Measurements from ENCODE around the gene IRAK2. TPM values are rescaled to one million over a fixed set of nuclear protein-coding genes. Genes with fewer than 3 reads are reported as not detected.
A peak's percentile ranks its signal among the peaks of the same experiment; 100 is the strongest.

The IRAK2 gene
- total RNA-seq, 1 donor from 2014 or later = 4.7 TPM

- DNase-seq (ENCODE audit: low spot score) = peak; percentile 67
These were observed 114.9 kb downstream of the IRAK2 start for GRCh38 chr3:10279384-10280176.

DNA sequence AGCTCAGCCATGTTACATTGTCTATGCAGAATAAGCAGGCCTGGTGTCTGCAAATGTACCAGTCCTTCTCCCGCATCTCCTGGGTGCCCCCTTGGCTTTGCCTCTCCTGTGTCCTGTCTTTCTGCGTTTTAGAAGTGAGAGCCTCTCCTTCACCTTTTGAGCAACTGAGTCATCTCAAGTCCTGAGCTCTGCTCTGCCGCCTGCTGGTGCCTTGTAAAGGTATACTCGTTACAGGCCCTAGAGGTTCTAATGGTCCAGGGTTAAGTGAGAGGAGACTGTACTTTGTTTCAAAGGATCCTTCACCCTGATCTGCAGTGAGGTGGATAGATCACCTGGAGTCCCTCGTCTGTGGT, 115.4 kb downstream of the IRAK2 start:
- no peak for DNase-seq (ENCODE audit: low spot score)

- DNase-seq (ENCODE audit: low spot score) = peak; percentile 55
These were observed 115.9 kb downstream of the IRAK2 start for GRCh38 chr3:10280571-10280970.

- DNase-seq (ENCODE audit: low spot score) = no peak
These were observed 117.2 kb downstream of the IRAK2 start for GRCh38 chr3:10281951-10282350.

GRCh38 chr3:10283638-10284037, 118.9 kb downstream of the IRAK2 start:
- peak; percentile 35 for DNase-seq (ENCODE audit: low spot score)

- peak; percentile 49 for DNase-seq (ENCODE audit: low spot score)
These were observed 119.8 kb downstream of the IRAK2 start for GRCh38 chr3:10284496-10284895.

DNA sequence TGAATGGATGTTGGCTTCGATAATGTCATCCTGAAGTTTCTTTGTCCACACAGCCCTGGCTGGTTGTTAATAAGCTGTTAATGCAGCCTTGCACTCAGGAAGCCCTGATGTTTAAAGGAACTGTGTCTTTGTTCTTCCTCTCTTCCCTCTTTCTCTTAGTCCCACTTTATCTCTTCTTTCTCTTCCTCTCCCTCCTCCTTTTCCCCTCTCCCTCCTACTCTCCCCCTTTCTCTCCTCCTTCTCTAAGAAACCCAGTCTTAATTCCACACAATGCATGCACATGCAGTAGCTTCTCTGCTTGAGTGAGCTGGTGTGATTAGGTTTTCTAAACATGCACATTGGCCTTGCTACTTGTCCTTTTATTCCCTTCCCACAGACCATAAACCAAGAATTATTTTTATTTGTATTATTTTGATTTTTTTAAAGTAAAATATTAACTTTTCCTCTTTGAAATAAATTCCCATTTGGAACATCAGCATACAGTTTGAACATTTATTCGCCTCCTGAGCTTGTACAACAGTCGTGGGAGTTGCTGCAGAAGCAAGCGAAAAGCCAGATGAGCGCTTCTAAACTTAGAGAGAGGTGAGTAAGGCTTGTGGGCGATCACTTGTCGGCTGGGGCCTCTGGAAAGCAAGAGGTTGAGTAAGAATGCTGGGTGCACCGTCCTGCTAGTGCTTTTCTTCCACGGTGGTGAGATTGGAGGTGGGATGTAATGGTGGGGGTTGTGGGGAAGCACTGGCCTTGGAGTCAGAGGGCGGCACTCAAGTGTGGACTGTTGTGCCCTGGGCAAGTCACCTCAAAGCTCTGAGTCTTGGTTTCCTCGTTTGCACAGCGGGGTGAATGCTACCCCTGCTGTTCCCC, 120.8 kb downstream of the IRAK2 start:
- DNase-seq (ENCODE audit: low spot score) = peak; percentile 47

GRCh38 chr3:10286133-10286524, 121.4 kb downstream of the IRAK2 start:
- no peak for DNase-seq (ENCODE audit: low spot score)

- DNase-seq (ENCODE audit: low spot score) = peak; percentile 60
These were observed 122.0 kb downstream of the IRAK2 start for GRCh38 chr3:10286596-10287295.

GRCh38 chr3:10287936-10288574, 123.3 kb downstream of the IRAK2 start:
- DNase-seq (ENCODE audit: low spot score) = no peak

DNA sequence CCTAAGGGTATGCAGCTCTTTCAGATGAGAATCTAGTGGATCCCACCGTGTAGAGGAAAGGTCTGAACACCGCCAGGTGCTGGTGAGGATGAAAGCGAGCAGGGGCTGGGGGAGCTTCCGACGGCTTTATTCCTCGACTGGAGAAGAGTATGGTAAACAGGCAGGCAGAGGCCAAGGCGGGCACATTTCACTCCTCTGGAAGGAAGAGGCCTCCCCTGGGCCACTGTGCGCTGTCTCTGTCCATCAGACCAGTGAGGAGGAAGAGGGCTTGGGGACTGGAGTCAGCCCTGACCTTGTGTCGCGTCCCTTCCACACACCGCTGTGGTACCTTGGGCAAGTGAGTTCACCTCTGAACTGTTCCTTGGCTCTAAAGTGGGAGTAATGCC, 123.8 kb downstream of the IRAK2 start:
- peak; percentile 78 for DNase-seq (ENCODE audit: low spot score)

- peak; percentile 33 for DNase-seq (ENCODE audit: low spot score)
These were observed 124.4 kb downstream of the IRAK2 start for GRCh38 chr3:10289077-10289476.

DNA sequence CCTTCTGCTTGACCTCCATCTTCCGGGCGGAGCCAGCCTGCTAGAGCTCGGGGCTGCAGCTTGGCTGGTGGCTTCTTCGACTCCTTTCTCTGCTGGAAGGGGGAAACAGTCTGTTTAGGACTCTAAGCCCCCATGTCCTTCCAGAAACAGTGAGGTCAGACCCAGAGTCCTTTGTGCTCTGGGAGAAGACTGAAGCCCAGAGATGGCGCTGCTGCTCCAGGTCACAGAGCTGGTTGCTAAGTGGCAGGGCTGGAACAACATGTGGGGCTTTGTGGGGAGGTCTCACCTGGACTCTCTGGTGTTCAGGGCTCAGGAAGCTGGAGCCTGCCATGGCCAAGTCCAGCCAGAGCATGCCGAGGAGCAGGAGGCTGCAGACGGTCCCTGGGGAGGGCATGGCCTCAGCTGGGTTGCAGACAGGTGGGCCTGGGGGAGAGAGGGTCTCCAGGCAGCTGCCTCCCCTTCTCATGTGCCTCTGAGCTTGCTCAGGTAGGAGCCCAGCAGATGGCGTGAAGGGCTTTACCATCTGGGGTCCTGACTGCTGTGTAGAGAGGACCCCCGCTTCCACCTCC, 125.2 kb downstream of the IRAK2 start:
- DNase-seq (ENCODE audit: low spot score) = peak; percentile 67

- DNase-seq (ENCODE audit: low spot score) = no peak
These were observed 125.9 kb downstream of the IRAK2 start for GRCh38 chr3:10290481-10291176.

- DNase-seq (ENCODE audit: low spot score) = peak; percentile 43
These were observed 126.9 kb downstream of the IRAK2 start for GRCh38 chr3:10291641-10292040.

DNA sequence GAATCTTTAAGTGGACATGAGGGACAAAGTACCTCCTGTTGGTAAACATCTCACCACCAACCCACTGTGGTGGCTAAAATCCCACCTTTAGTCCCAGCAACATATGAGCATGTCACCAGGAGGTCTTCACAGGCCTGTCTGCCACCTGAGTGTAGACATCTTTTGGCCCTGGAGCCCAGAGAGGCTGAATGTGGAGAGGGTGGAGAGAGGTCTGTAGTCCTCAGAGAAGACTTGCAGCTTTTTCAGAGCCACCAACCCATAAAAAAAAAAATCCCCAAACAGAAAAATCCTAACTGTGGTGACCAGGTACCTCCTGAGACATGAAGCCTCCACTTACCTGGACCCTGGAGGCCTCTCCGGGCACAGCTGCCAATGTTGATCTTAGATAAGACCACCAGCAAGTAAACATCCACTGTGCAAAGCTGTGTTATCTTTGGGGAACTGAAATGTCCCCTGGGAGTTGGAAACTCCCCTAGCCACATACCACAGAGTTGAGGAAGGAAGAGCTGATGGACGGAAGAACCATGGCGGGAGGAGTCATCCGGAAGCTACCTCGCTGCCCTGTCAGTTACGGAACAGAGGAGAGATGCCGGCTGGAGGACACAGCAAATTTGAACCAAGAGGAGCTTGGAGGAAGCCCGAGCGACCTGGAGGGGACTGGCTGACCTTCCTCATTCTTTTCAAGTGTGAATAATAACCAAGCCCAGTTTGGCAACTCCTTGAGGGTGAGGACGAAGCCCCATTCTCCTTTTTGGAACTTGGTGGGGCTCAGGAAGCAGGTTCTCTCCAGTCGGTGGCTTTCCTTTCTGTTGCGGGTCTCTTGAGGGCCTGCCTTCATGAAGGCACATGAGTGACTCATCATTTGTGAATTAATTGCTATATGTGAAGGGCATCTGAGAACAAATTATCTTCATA, 128.0 kb downstream of the IRAK2 start, which contains the start of gene GHRL:
Gene GHRL, minus strand, starts transcription at position 443 of the 915 bp plus-strand sequence. CDS start 2,767 bp downstream, outside the sequence.
- DNase-seq (ENCODE audit: low spot score) = peak; percentile 69

Measured in mesenteric fat pad (tissue), 1 donor.